ENCODE measurements around the gene SYNE1.

- TF ChIP-seq CTCF (IDR thresholded peaks at IDR 0.05), result no peak
- TF ChIP-seq PBX3 (IDR thresholded peaks at IDR 0.05), result no peak
- no peak for TF ChIP-seq MYC (IDR thresholded peaks at IDR 0.05; ENCODE audit: borderline replicate concordance, low read length)
- no peak for TF ChIP-seq POLR2A (IDR thresholded peaks at IDR 0.05; ENCODE audit: low read length)
Measured at GRCh38 chr6:152648105-152648504, 10.9 kb upstream of the SYNE1 start.

Measured in A549 (cell line).